ENCODE results near the gene PLXNC1.

DNA sequence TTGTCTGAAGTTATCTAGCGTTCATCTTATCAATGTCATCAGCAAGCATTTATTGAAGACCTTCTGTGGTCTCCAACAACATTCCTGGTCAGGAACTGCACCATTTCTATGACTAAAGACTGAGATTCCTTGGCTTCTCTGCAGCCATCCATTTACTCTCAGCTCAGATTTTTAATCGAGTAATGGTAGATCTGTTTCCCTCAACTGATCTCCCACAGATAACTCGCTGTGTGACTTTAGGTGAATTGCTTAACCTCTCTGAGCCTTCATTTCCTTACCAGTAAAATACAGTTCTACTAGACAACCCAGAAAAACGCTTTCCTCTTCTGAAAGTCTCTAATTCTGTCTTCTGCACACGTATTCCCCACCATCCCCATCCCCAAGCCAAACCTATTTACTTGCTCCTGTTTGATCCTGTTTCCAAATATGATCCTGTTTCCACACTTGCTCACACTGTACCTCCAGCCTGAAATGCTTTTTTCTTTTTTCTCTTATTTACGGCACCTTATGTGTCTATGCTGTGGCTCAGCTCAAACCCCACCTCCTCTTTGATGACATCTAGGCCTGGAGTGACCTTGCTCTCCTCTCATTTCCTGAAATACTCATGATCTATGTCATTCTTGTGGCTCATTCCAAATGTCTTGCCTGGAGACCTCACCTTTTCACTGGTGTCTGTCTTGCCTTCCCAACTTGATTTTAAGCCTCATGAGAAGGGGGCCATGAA is 21.8 kb downstream of the PLXNC1 start:
- TF ChIP-seq CTCF (conservative IDR thresholded peaks at IDR 0.05 in 1 of 2, IDR thresholded peaks at IDR 0.05 in 1 of 2; ENCODE audit: extremely low read depth in 1 of 2, insufficient read depth in 1 of 2, low read depth in 1 of 2, low read length in 2 of 2) (no peak), EZH2 (IDR thresholded peaks at IDR 0.05; ENCODE audit: borderline replicate concordance, low read length) (no peak)

Data from mammary epithelial cell (primary cell).